Adrenal gland (tissue), 12 donors: ENCODE results near the gene PALM2AKAP2. TPM values are rescaled to one million over a fixed set of nuclear protein-coding genes. Genes with fewer than 3 reads are reported as not detected.
A peak's percentile ranks its signal among the peaks of the same experiment; 100 is the strongest.

Source experiments
- DNase-seq, 7 donors: peaks; one replicate each; pipeline ENCODE4 v3.0.0-alpha.2; 2019 to 2020
- H3K27ac ChIP-seq, 5 donors: fragments of 200-600 bp; sonication (generic) in 4 of 5; 1 replicate in 3 of 5; 2 replicates in 2 of 5; pipeline versions ENCODE4 v1.5.1 to v1.8.0; 2016 to 2020; ENCODE audit warnings: mild to moderate bottlenecking in 1 of 5
- H3K27me3 ChIP-seq: fragments of 200-600 bp; 2 replicates; pipeline ENCODE4 v1.8.0; 2021
- H3K36me3 ChIP-seq, 2 donors: fragments of 200-600 bp; replicated peaks in 1 of 2; 1 replicate in 1 of 2; 2 replicates in 1 of 2; pipeline versions ENCODE4 v1.5.1 to v1.8.0; 2018 to 2022
- H3K4me1 ChIP-seq, 2 donors: fragments of 200-600 bp; replicated peaks in 1 of 2; 1 replicate in 1 of 2; 2 replicates in 1 of 2; pipeline versions ENCODE4 v1.5.1 to v1.8.0; 2018 to 2021
- H3K4me3 ChIP-seq, 4 donors: fragments of 200-600 bp; sonication (generic) in 3 of 4; one replicate each; pipeline ENCODE4 v1.5.1; 2016 to 2018
- H3K9me3 ChIP-seq, 3 donors: fragments of 200-600 bp; sonication (generic) in 1 of 3; replicated peaks in 1 of 3; 1 replicate in 2 of 3; 2 replicates in 1 of 3; pipeline versions ENCODE4 v1.5.1 to v1.8.0; 2016 to 2021
- POLR2A ChIP-seq, 2 donors: fragments of 450-650 bp; IDR thresholded peaks; one replicate each; pipeline ENCODE4 v1.6.1; 2017; ENCODE audit warnings: antibody characterized with exemption in 2 of 2, mild to moderate bottlenecking in 2 of 2, moderate library complexity in 1 of 2
- WGBS, 4 donors: extraction: QIAGEN DNeasy Blood & Tissue Kit in 2 of 4; methylation state at CpG; one replicate each; pipeline versions ENCODE4 v1.1.5 to v1.1.7; 2013 to 2017; 5-methylcytosine and 5-hydroxymethylcytosine counted together
- intact Hi-C, 2 donors: fragments of 100-400 bp; cut with DNase I; formaldehyde crosslinking; loops; one replicate each; pipeline versions ENCODE4 v1.14.1 to v1.15.0; 2022 to 2023
- polyA plus RNA-seq, 3 donors: library from polyadenylated mRNA; stranded (reverse); fragments of 200-250 nt in 2 of 3; fragments of 350-450 nt in 1 of 3; fragmentation: Illumina TruSeq in 1 of 3; extraction: RNeasy Lipid Tissue Mini Kit (QIAGEN cat#74804) in 1 of 3; gene quantifications; one replicate each; pipeline ENCODE4 v1.2.3, GENCODE V29; 2013 to 2014
- total RNA-seq, 9 donors: library from RNA; depleted of rRNA in 4 of 9; stranded (reverse); fragments of >200 nt in 4 of 9; fragments of 120-200 nt in 1 of 9; fragmentation: NEBNext Ultra II Directional in 1 of 9; extraction: Animal tissue kit (Norgen Biotek cat#: 25700) in 1 of 9; gene quantifications; one replicate each; pipeline versions ENCODE4 v1.1.0 to v1.2.4, GENCODE V29; 2013 to 2023
- TF ChIP-seq, protein P1 (sequence below), 6 experiments: fragments of 450-650 bp in 4 of 6; fragments of 200-600 bp in 2 of 6; sonication (generic) in 1 of 6; IDR thresholded peaks; 1 replicate in 5 of 6; 2 replicates in 1 of 6; pipeline versions ENCODE4 v1.5.1 to v1.8.0; 2016 to 2021; ENCODE audit warnings: antibody characterized with exemption in 6 of 6, mild to moderate bottlenecking in 2 of 6, moderate library complexity in 1 of 6
- donor health status: healthy with polysubstance abuse.
- donor health status: Bipolar disorder and iron deficiency.
- donor health status: DM: yes; HTN: yes; CAD: no.
- donor health status: DM: no; HTN: no; CAD: no.
- donor health status: DM: no; HTN: no; CAD: no.
- donor health status: DM: yes; HTN: yes; CAD: no.

Gene PALM2AKAP2
- total and polyA plus RNA-seq, 12 donors, result 0.07 to 27.3 (median 19.8) TPM

DNA sequence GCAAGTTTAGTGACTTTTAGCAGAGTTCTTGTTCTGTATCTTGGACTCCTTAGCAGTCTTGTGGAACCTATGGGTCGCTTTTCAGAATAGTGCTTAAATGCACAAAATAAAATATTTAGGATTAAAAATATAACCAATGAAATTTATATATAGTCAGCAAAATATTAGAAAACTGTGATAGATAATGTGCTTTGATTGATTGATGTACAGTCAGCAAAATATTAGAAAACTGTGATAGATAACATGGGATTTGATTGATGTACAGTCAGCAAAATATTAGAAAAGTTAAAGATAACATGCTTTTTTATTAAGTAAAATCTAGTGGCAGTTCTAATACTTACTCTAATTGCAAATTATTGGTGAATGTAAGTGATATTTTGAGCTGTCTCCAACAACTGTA is 16.1 kb downstream of the PALM2AKAP2 start:
- no peaks in the 10 kb centered on the region for H3K36me3 ChIP-seq
- no peak overlapping the region for H3K4me3 ChIP-seq
- intact Hi-C loops, result no loop called here
- H3K4me1 ChIP-seq, result peaks cover 35% of the 10 kb centered on the region in 2 donors
- WGBS, 4 donors, result 89 to 100% (median 97%) methylated on average over 1 of the region's 1 CpG
- no peak for TF ChIP-seq POLR2A (IDR thresholded peaks at IDR 0.05)
- TF ChIP-seq, protein P1, sequence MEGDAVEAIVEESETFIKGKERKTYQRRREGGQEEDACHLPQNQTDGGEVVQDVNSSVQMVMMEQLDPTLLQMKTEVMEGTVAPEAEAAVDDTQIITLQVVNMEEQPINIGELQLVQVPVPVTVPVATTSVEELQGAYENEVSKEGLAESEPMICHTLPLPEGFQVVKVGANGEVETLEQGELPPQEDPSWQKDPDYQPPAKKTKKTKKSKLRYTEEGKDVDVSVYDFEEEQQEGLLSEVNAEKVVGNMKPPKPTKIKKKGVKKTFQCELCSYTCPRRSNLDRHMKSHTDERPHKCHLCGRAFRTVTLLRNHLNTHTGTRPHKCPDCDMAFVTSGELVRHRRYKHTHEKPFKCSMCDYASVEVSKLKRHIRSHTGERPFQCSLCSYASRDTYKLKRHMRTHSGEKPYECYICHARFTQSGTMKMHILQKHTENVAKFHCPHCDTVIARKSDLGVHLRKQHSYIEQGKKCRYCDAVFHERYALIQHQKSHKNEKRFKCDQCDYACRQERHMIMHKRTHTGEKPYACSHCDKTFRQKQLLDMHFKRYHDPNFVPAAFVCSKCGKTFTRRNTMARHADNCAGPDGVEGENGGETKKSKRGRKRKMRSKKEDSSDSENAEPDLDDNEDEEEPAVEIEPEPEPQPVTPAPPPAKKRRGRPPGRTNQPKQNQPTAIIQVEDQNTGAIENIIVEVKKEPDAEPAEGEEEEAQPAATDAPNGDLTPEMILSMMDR (IDR thresholded peaks at IDR 0.05), result no peak
- no peak overlapping the region for H3K27ac ChIP-seq
- no peaks in the 10 kb centered on the region for H3K9me3 ChIP-seq
- no peak for DNase-seq
- no peaks in the 10 kb centered on the region for H3K27me3 ChIP-seq

DNA sequence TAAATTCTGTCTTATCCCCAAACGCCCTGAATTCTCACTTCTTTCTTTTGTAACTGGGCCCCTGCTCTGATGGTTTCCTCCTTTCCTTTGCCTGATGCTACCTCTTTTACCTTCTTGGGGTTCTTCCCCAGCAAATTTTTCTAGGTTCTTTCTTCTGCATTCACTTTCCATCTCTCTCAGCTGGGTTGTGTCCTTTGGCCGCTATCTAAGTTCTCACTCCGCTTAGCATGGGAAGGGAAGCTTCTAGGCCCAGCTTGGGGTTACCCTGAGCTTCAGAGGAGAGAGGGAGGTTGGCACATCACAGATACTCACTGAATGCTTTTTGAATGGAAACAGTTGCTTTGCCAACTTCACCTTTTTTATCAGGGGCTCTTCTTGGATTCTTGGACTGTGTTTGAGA is 17.0 kb downstream of the PALM2AKAP2 start:
- Histone ChIP-seq H3K4me3 (no peak overlapping the region), H3K27ac (no peak overlapping the region), H3K4me1 (peaks cover 35% of the 10 kb centered on the region in 2 donors), H3K9me3 (no peaks in the 10 kb centered on the region), H3K36me3 (no peaks in the 10 kb centered on the region), H3K27me3 (no peaks in the 10 kb centered on the region)
- no peak for TF ChIP-seq POLR2A (IDR thresholded peaks at IDR 0.05)
- TF ChIP-seq, protein P1 (IDR thresholded peaks at IDR 0.05), result no peak
- no peak for DNase-seq
- intact Hi-C loops, result no loop called here
- 87 to 92% (median 90%) methylated on average over 3 of the region's 3 CpGs for WGBS, 4 donors

DNA sequence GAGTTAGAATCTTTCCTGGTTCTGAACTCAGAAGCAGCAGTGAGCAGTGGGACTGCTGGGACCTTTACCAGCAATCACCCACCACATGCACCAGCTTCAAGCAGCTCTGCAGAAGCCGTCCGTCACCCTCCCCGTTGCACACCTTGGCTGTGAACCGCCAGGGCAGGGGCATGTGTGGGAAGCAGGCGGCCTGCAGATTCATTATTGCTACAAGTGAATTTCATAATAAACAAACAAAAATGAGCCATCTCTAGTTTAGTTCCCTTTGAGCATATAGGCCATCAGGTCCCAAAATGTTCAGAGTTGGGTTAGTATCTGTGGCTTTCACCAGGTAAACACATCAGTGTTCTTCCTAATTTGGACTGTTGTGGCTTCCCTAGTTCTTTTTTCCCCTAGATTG is 17.5 kb downstream of the PALM2AKAP2 start:
- DNase-seq, result no peak

DNA sequence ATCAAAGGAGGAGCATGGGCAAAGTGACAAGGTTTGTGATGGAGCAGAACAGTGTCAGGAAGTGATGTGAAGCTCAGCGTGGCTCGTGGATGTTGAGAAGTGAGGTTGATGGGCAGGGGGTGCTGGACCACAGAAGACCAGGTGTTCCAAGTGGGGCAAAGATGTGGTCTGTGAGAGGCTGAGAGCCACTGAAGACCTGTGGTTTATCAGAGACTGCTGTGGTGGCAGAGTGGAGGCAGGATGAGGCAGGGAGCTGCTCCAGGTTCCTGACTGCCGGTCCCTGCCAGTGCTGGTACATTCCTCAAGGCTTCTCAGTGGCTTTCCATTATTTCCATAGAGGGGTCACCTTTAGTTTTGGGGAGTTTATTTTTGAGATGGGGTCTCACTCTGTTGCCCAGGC is 19.1 kb downstream of the PALM2AKAP2 start:
- Histone ChIP-seq H3K4me3 (no peak overlapping the region), H3K27ac (peak overlapping the region in 1 of 5 donors; percentile 57), H3K36me3 (no peaks in the 10 kb centered on the region), H3K9me3 (no peaks in the 10 kb centered on the region), H3K27me3 (no peaks in the 10 kb centered on the region), H3K4me1 (peaks cover 16% of the 10 kb centered on the region in 2 donors)
- 69 to 88% (median 82%) methylated on average over 3 of the region's 3 CpGs for WGBS, 4 donors
- no peak for DNase-seq
- intact Hi-C loops, result no loop called here
- TF ChIP-seq, protein P1 (IDR thresholded peaks at IDR 0.05), result no peak
- TF ChIP-seq POLR2A (IDR thresholded peaks at IDR 0.05), result no peak

More for the DNA sequence above, 17.5 kb downstream of the PALM2AKAP2 start:
- peaks cover 30 to 32% of the 10 kb centered on the region in 2 donors for H3K4me1 ChIP-seq
- 92 to 97% (median 95%) methylated on average over 5 of the region's 5 CpGs for WGBS, 4 donors
- no peaks in the 10 kb centered on the region for H3K27me3 ChIP-seq
- no peaks in the 10 kb centered on the region for H3K36me3 ChIP-seq
- intact Hi-C loops, result no loop called here
- TF ChIP-seq, protein P1 (IDR thresholded peaks at IDR 0.05), result no peak
- no peak for TF ChIP-seq POLR2A (IDR thresholded peaks at IDR 0.05)
- H3K9me3 ChIP-seq, result no peaks in the 10 kb centered on the region
- H3K27ac ChIP-seq, result no peak overlapping the region
- H3K4me3 ChIP-seq, result no peak overlapping the region
